ENCODE measurements around the gene ANKS3. TPM values are rescaled to one million over a fixed set of nuclear protein-coding genes. Genes with fewer than 3 reads are reported as not detected.

ANKS3 gene
- total RNA-seq, 1 experiment from 2014 or later, result 25.5 TPM

DNA sequence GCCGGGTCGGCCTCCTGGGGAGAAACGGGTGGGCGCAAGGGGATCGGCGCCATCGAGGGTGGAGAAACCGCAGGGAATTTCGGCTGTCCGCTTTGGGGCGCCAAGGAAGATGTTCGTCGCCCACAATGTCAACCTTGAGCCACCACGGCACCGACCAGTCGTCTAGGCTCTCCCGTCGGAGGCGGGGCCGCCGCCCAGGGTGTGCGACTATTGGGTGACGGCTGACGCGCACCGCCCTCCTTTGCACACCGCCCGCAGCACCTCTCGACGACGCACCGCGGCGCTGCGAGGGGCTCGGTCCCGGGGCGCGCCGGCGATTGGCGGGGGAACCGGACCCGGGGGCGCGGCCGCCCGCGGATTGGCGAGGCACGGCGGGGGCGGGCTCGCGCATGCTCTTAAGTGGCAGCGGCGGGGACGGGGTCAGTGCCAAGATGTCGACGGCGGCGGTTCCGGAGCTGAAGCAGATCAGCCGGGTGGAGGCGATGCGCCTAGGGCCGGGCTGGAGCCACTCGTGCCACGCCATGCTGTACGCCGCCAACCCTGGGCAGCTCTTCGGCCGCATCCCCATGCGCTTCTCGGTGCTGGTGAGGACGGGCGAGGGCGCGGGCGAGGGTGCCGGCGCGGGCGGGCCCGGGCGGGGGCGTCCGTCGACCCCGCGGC lies 40.6 kb downstream of the ANKS3 start, which contains the start of gene NUDT16L1 (continued):
- no peak for TF ChIP-seq ZNF274 (IDR thresholded peaks at IDR 0.05; ENCODE audit: low read depth, low read length)

DNA sequence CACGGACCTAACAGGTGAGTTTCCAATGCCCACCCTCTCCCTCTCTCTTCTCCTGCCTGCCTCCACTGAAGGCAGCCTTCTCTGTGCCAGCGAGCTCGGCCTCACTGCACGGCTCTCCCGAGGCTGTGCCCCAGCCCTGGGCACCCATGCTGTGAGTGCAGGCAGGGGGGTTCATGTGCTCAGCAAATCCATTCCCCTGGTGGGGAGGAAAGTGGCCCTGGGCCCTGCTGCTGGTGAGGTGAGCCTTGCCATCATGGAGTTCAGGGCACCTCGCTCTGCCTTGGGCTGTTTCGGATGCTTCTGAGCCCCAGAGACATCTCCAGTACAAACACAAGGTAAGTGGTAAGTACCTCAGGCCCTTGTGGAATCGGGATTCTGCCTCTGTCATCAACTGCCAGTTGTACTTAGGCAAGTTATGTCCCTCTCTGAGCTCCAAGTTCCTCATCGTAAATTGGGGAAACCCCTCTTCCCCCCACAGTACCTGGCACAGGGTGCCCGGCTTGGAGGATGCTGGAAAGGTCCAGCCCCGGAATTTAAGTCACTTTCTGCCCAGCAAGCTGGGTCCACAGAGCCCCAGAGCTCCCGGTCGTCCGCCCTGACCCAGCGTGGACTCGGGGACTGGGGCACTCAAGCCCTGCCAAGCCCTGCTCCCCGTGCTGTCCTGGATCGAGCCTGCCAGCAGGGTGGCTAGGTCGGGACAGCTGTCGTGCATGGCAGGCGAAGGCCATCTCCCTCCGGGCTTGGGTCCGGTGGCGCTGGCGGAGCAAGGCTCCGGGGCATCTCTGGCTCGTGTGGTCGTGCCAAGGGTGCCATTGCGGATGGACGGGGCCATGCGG lies 41.4 kb downstream of the ANKS3 start:
- Histone ChIP-seq H3K79me2 (ENCODE audit: insufficient read depth, low read length) (no peaks in the 10 kb centered on the region; the same call in 1 of the 2 replicates), H3K4me3 (replicated peaks in 1 of 2; ENCODE audit: low read depth in 1 of 2, low read length in 2 of 2) (peak overlapping the region; percentile 40 to 82), H3K4me2 (ENCODE audit: low read length) (peak overlapping the region; percentile 94), H3K36me3 (ENCODE audit: control insufficient read depth in 1 of 2, insufficient read depth in 2 of 2, low read length in 2 of 2) (peaks cover 0 to 2% of the 10 kb centered on the region in 2 experiments; a peak in 1 of 4 replicates), H3K4me1 (ENCODE audit: control insufficient read depth in 1 of 2, insufficient read depth in 2 of 2, low read length in 2 of 2) (peaks cover 8 to 16% of the 10 kb centered on the region in 2 experiments; a peak in 2 of 4 replicates), H3K9me2 (ENCODE audit: insufficient read depth) (no peaks in the 10 kb centered on the region), H2AFZ (ENCODE audit: low read depth, low read length, poor library complexity, severe bottlenecking) (no peak overlapping the region), H4K20me1 (ENCODE audit: insufficient read depth) (no peaks in the 10 kb centered on the region), H3K27me3 (ENCODE audit: insufficient read depth, low read length) (no peaks in the 10 kb centered on the region), H3K27ac (ENCODE audit: low read depth, low read length) (peak overlapping the region; percentile 47), H3K9me3 (ENCODE audit: control insufficient read depth in 1 of 2, insufficient read depth in 1 of 2, low read depth in 1 of 2, low read length in 2 of 2) (no peaks in the 10 kb centered on the region), H3K9ac (ENCODE audit: low read length) (peak overlapping the region; percentile 56)
- intact Hi-C loops (cut with micrococcal nuclease), result no loop called here
- no peak for TF ChIP-seq YY1 (IDR thresholded peaks at IDR 0.05; ENCODE audit: extremely low read depth, insufficient replicate concordance, low read depth, low read length)
- no peak for TF ChIP-seq EGR1 (IDR thresholded peaks at IDR 0.05; ENCODE audit: low read depth)
- TF ChIP-seq, protein P1, sequence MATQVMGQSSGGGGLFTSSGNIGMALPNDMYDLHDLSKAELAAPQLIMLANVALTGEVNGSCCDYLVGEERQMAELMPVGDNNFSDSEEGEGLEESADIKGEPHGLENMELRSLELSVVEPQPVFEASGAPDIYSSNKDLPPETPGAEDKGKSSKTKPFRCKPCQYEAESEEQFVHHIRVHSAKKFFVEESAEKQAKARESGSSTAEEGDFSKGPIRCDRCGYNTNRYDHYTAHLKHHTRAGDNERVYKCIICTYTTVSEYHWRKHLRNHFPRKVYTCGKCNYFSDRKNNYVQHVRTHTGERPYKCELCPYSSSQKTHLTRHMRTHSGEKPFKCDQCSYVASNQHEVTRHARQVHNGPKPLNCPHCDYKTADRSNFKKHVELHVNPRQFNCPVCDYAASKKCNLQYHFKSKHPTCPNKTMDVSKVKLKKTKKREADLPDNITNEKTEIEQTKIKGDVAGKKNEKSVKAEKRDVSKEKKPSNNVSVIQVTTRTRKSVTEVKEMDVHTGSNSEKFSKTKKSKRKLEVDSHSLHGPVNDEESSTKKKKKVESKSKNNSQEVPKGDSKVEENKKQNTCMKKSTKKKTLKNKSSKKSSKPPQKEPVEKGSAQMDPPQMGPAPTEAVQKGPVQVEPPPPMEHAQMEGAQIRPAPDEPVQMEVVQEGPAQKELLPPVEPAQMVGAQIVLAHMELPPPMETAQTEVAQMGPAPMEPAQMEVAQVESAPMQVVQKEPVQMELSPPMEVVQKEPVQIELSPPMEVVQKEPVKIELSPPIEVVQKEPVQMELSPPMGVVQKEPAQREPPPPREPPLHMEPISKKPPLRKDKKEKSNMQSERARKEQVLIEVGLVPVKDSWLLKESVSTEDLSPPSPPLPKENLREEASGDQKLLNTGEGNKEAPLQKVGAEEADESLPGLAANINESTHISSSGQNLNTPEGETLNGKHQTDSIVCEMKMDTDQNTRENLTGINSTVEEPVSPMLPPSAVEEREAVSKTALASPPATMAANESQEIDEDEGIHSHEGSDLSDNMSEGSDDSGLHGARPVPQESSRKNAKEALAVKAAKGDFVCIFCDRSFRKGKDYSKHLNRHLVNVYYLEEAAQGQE (IDR thresholded peaks at IDR 0.05; ENCODE audit: low read depth), result no peak
- no peak for TF ChIP-seq CBX3 (IDR thresholded peaks at IDR 0.05; ENCODE audit: low read depth)
- TF ChIP-seq POLR2AphosphoS5 (IDR thresholded peaks at IDR 0.05; ENCODE audit: low read depth, low read length), result no peak
- no peak for TF ChIP-seq ZFX (IDR thresholded peaks at IDR 0.05)
- TF ChIP-seq CEBPB (IDR thresholded peaks at IDR 0.05; ENCODE audit: low read depth), result no peak
- TF ChIP-seq FOSL1 (IDR thresholded peaks at IDR 0.05; ENCODE audit: low read depth), result no peak
- no peak for TF ChIP-seq ZBTB33 (IDR thresholded peaks at IDR 0.05; ENCODE audit: extremely low read depth, insufficient replicate concordance, low read length)
- TF ChIP-seq CTCF (IDR thresholded peaks at IDR 0.05 in 2 of 3, conservative IDR thresholded peaks at IDR 0.05 in 1 of 3; ENCODE audit: borderline replicate concordance in 1 of 3, insufficient read depth in 1 of 3, low read depth in 2 of 3, low read length in 2 of 3), result no peak
- TF ChIP-seq, protein P2, sequence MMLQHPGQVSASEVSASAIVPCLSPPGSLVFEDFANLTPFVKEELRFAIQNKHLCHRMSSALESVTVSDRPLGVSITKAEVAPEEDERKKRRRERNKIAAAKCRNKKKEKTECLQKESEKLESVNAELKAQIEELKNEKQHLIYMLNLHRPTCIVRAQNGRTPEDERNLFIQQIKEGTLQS (IDR thresholded peaks at IDR 0.05), result no peak
- CTCF ChIA-PET, result no interaction called here
- DNase-seq (ENCODE audit: low read depth, low spot score) (no peak), ATAC-seq (peak; percentile 6)
- POLR2A ChIA-PET, result interaction anchor here (0.8 to 1.4 kb wide), 2 partner anchors 12 to 76 kb away, joined by 3 read pairs; no protein-coding TSS in a partner anchor
- TSS peak; percentile 36 for BruUV-seq (replicated peaks)
- RAD21 ChIA-PET (ENCODE audit: low non-redundant PET in 1 of 2, low total read pairs in 2 of 2, uncharacterized antibody in 2 of 2, unreplicated experiment in 2 of 2), result no interaction called here
